K562 (cell line): ENCODE data around the gene ARHGEF7. TPM values are rescaled to one million over a fixed set of nuclear protein-coding genes. Genes with fewer than 3 reads are reported as not detected.

Experiments
- ATAC-seq: fragments of 200-7000 bp; cut with Tn5 transposase; 3 replicates; pipeline ENCODE4 v1.9.1; 2020; ENCODE audit warnings: moderate library complexity
- BruUV-seq: library from RNA; stranded (reverse); fragments of 400-500 nt; replicated peaks from 2 replicates; lab custom pipeline; 2021; lab: Mats Ljungman, UMichigan
- CTCF ChIA-PET: fragments of 300-600 bp; formaldehyde crosslinking; extraction: SDS; loops from one replicate; lab custom pipeline; 2021; ENCODE audit warnings: low intra/inter-chr PET ratio; lab: Yijun Ruan, JAX
- POLR2A ChIA-PET: fragments of 300-600, 350-650 bp; sonication (Branson Sonifier 250); formaldehyde crosslinking; extraction: SDS; loops from one replicate; lab custom pipeline; 2021; ENCODE audit warnings: antibody characterized with exemption, inconsistent platforms; lab: Yijun Ruan, JAX
- DNase-seq, 4 experiments: peaks; one replicate each; pipeline versions ENCODE4 v3.0.0 to v3.0.0-alpha.2; 2011 to 2018; ENCODE audit warnings: low spot score in 3 of 4, mixed read lengths in 3 of 4; ENCODE audit errors: extremely low read depth in 1 of 4
- FAIRE-seq: peaks from 2 replicates; lab custom pipeline; 2011; peaks lifted over from hg19 to GRCh38; lab: Jason Lieb, UNC
- H2AFZ ChIP-seq: 2 replicates; pipeline ENCODE4 v1.6.0; 2011; ENCODE audit warnings: low read depth, low read length, control low read depth, inconsistent platforms
- H3K27ac ChIP-seq: fragments of 200-600 bp; 3 replicates; pipeline ENCODE4 v1.8.0; 2011; ENCODE audit warnings: low read depth, mild to moderate bottlenecking, control low read depth, inconsistent platforms, low read length, moderate library complexity, mixed read lengths; ENCODE audit errors: extremely low read depth
- H3K27me3 ChIP-seq, 2 experiments: fragments of 300-600 bp in 1 of 2; 2 replicates in 1 of 2; 3 replicates in 1 of 2; pipeline versions ENCODE4 v1.6.0 to v1.8.0; 2011; ENCODE audit warnings: inconsistent platforms in 2 of 2, low read length in 2 of 2, mild to moderate bottlenecking in 1 of 2, mixed read lengths in 1 of 2, moderate library complexity in 1 of 2; ENCODE audit not compliant: control insufficient read depth in 2 of 2, insufficient read depth in 2 of 2
- H3K36me3 ChIP-seq: fragments of 300-600 bp; 3 replicates; pipeline ENCODE4 v1.8.0; 2011; ENCODE audit warnings: mild to moderate bottlenecking, low read length, inconsistent platforms; ENCODE audit not compliant: control insufficient read depth, insufficient read depth
- H3K4me1 ChIP-seq, 2 experiments: fragments of 200-600 bp in 1 of 2; replicated peaks in 1 of 2; 2 replicates in 1 of 2; 3 replicates in 1 of 2; pipeline versions ENCODE4 v1.5.1 to v1.8.0; 2011; ENCODE audit warnings: inconsistent platforms in 2 of 2, low read length in 2 of 2, mild to moderate bottlenecking in 1 of 2, mixed read lengths in 1 of 2, moderate library complexity in 1 of 2; ENCODE audit not compliant: control insufficient read depth in 2 of 2, insufficient read depth in 2 of 2
- H3K4me2 ChIP-seq: 2 replicates; pipeline ENCODE4 v1.6.1; 2011; ENCODE audit warnings: low read length, control low read depth, inconsistent platforms, mixed read lengths; ENCODE audit not compliant: insufficient read depth
- H3K4me3 ChIP-seq: fragments of 200-600 bp; sonication (generic), shearing (Covaris generic); 2 replicates; pipeline ENCODE4 v1.5.1; 2016; ENCODE audit warnings: control low read depth, inconsistent platforms
- H3K79me2 ChIP-seq: fragments of 200-600 bp; 3 replicates; pipeline ENCODE4 v1.8.0; 2011; ENCODE audit warnings: low read length, inconsistent platforms; ENCODE audit not compliant: control insufficient read depth, insufficient read depth
- H3K9ac ChIP-seq, 2 experiments: 2 replicates each; pipeline versions ENCODE4 v1.6.0 to v1.6.1; 2011; ENCODE audit warnings: low read depth in 2 of 2, low read length in 2 of 2, control low read depth in 1 of 2, inconsistent platforms in 1 of 2, mild to moderate bottlenecking in 1 of 2, mixed read lengths in 1 of 2; ENCODE audit not compliant: insufficient read depth in 1 of 2
- H3K9me1 ChIP-seq: one replicate; pipeline ENCODE4 v1.6.0; 2011; ENCODE audit warnings: inconsistent platforms, mild to moderate bottlenecking, low read length, moderate library complexity; ENCODE audit not compliant: control insufficient read depth, insufficient read depth
- H3K9me3 ChIP-seq: replicated peaks from 2 replicates; pipeline ENCODE4 v1.5.1; 2011; ENCODE audit warnings: low read depth, low read length, inconsistent platforms; ENCODE audit not compliant: control insufficient read depth, insufficient read depth
- H4K20me1 ChIP-seq: replicated peaks from 2 replicates; pipeline ENCODE4 v1.6.1; 2011; ENCODE audit warnings: low read length, inconsistent platforms, mixed read lengths; ENCODE audit not compliant: control insufficient read depth, insufficient read depth
- NRF1 ChIP-seq, 2 experiments: fragments of 450-650 bp; IDR thresholded peaks in 1 of 2; conservative IDR thresholded peaks in 1 of 2; 2 replicates each; pipeline ENCODE4 v1.6.1; 2014; ENCODE audit warnings: mild to moderate bottlenecking in 2 of 2
- PKNOX1 ChIP-seq: fragments of 450-650 bp; IDR thresholded peaks from 2 replicates; pipeline ENCODE4 v1.6.1; 2016
- WGBS: fragments of 100-300 bp; shearing (Covaris generic); methylation state at CpG from one replicate; pipeline ENCODE4 v1.1.6; 2016; ENCODE audit warnings: low coverage, mixed read lengths; ENCODE audit not compliant: insufficient coverage; ENCODE audit errors: missing lambda C conversion rate; 5-methylcytosine and 5-hydroxymethylcytosine counted together
- in situ Hi-C: fragments of 300-500 bp; cut with MboI; formaldehyde crosslinking; loops from 4 replicates; pipeline ENCODE4 v1.15.0; 2018; ENCODE audit warnings: inconsistent platforms, mixed read lengths
- intact Hi-C: fragments of 100-400 bp; cut with micrococcal nuclease; formaldehyde crosslinking; loops from 2 replicates; pipeline ENCODE4 v1.14.2; 2022
- polyA plus RNA-seq, 8 experiments: library from polyadenylated mRNA; depleted of rRNA in 4 of 8; stranded (reverse) in 5 of 8; unstranded in 3 of 8; fragments of >200 nt; fragmentation: Nextera tagmentation in 2 of 8; fragmentation: Illumina TruSeq in 1 of 8; extraction: Ambion mirVana in 2 of 8; extraction: Trizol in 1 of 8; gene quantifications; 2 replicates each; pipeline versions ENCODE4 v1.2.1 to v1.2.3, GENCODE V29; 2011 to 2014; ENCODE audit warnings: inconsistent platforms in 1 of 8, missing spikeins in 1 of 8
- total RNA-seq, 7 experiments: library from RNA; depleted of rRNA in 6 of 7; stranded (reverse); fragments of >200 nt in 6 of 7; fragmentation: Illumina TruSeq in 2 of 7; extraction: Trizol in 2 of 7; gene quantifications; 2 replicates each; pipeline versions ENCODE4 v1.2.1 to v1.2.3, GENCODE V29; 2011 to 2021; ENCODE audit warnings: low replicate concordance in 1 of 7

ARHGEF7 gene
- total and polyA plus RNA-seq, 9 of the 15 experiments (the other 6 are each of a cell fraction or from before 2014, with no cell fraction given): 2.1 to 26.8 (median 17.5) TPM

GRCh38 chr13:111179908-111180760, 65.0 kb downstream of the ARHGEF7 start:
- no peak for DNase-seq
- no peak overlapping the region for H3K9ac ChIP-seq
- TF ChIP-seq NRF1 (conservative IDR thresholded peaks at IDR 0.05 in 1 of 2, IDR thresholded peaks at IDR 0.05 in 1 of 2) (no peak), PKNOX1 (peak; percentile 28; the same call in 1 of the 2 replicates)
- peaks cover 71% of the 10 kb centered on the region for H3K79me2 ChIP-seq
- no peak for ATAC-seq
- intact Hi-C loops (no loop called here), in situ Hi-C loops (no loop called here)
- H4K20me1 ChIP-seq: peaks cover 7% of the 10 kb centered on the region; the same call in 1 of the 2 replicates
- H3K4me3 ChIP-seq: no peak overlapping the region
- H3K4me2 ChIP-seq: no peak overlapping the region
- H3K36me3 ChIP-seq: peaks cover 8% of the 10 kb centered on the region; the same call in 1 of the 3 replicates
- CTCF ChIA-PET: no interaction called here
- POLR2A ChIA-PET: interaction anchor here (0.6 to 0.9 kb wide), 3 partner anchors 9 to 27 kb away, joined by 3 to 5 read pairs (median 3); no protein-coding TSS in a partner anchor
- H3K9me1 ChIP-seq: peaks cover 4% of the 10 kb centered on the region
- 64% methylated on average over 6 of the region's 6 CpGs for WGBS
- H3K9me3 ChIP-seq: no peaks in the 10 kb centered on the region
- FAIRE-seq: peak; percentile 11
- H3K4me1 ChIP-seq: peaks cover 4 to 5% of the 10 kb centered on the region in 2 experiments; a peak in 4 of 5 replicates
- H3K27ac ChIP-seq: no peak overlapping the region
- BruUV-seq: no TSS peak
- H2AFZ ChIP-seq: no peak overlapping the region
- no peaks in the 10 kb centered on the region for H3K27me3 ChIP-seq
